Lung (tissue), 12 donors: Measurements from ENCODE around the gene NCAPH2. TPM values are rescaled to one million over a fixed set of nuclear protein-coding genes. Genes with fewer than 3 reads are reported as not detected.

Experiments used
- ATAC-seq: fragments of 200-7000 bp; cut with Tn5 transposase; one replicate; pipeline ENCODE4 v1.9.1; 2020; ENCODE audit warnings: moderate number of reproducible peaks; ENCODE audit not compliant: insufficient read depth, low FRiP score
- DNase-seq, 3 donors: peaks; one replicate each; pipeline ENCODE4 v3.0.0-alpha.2; 2013 to 2017
- H3K27ac ChIP-seq, 2 donors: one replicate each; pipeline ENCODE4 v1.5.1; 2013; ENCODE audit warnings: mild to moderate bottlenecking in 2 of 2, moderate library complexity in 2 of 2, control low read depth in 1 of 2, inconsistent platforms in 1 of 2, low read depth in 1 of 2, low read length in 1 of 2
- H3K27me3 ChIP-seq, 3 donors: one replicate each; pipeline ENCODE4 v1.5.1; 2013; ENCODE audit warnings: low read length in 2 of 3; ENCODE audit not compliant: control insufficient read depth in 3 of 3, insufficient read depth in 3 of 3
- H3K36me3 ChIP-seq, 4 donors: one replicate each; pipeline ENCODE4 v1.5.1; 2013; ENCODE audit warnings: low read length in 4 of 4, mild to moderate bottlenecking in 1 of 4, moderate library complexity in 1 of 4; ENCODE audit not compliant: control insufficient read depth in 4 of 4, insufficient read depth in 4 of 4
- H3K4me1 ChIP-seq, 5 donors: one replicate each; pipeline ENCODE4 v1.5.1; 2013; ENCODE audit warnings: low read length in 5 of 5, mild to moderate bottlenecking in 2 of 5, moderate library complexity in 1 of 5; ENCODE audit not compliant: control insufficient read depth in 5 of 5, insufficient read depth in 5 of 5
- H3K4me3 ChIP-seq: one replicate; pipeline ENCODE4 v1.5.1; 2013; ENCODE audit warnings: mild to moderate bottlenecking, control low read depth, moderate library complexity
- H3K9ac ChIP-seq, 2 donors: one replicate each; pipeline ENCODE4 v1.5.1; 2013; ENCODE audit warnings: low read length in 2 of 2, control low read depth in 1 of 2; ENCODE audit not compliant: insufficient read depth in 1 of 2
- H3K9me3 ChIP-seq, 4 donors: one replicate each; pipeline ENCODE4 v1.5.1; 2013; ENCODE audit warnings: low read length in 3 of 4, mild to moderate bottlenecking in 1 of 4, moderate library complexity in 1 of 4; ENCODE audit not compliant: control insufficient read depth in 4 of 4, insufficient read depth in 3 of 4
- CTCF ChIP-seq: IDR thresholded peaks from 2 replicates; pipeline ENCODE4 v1.5.1; 2012; ENCODE audit warnings: mild to moderate bottlenecking; ENCODE audit errors: control extremely low read depth, extremely low read depth
- WGBS, 2 donors: extraction: QIAGEN DNeasy Blood & Tissue Kit; methylation state at CpG; one replicate each; pipeline ENCODE4 v1.1.7; 2013; 5-methylcytosine and 5-hydroxymethylcytosine counted together
- polyA plus RNA-seq, 2 donors: library from polyadenylated mRNA; stranded (reverse); fragments of 200-250 nt; gene quantifications; one replicate each; pipeline ENCODE4 v1.2.1, GENCODE V29; 2013
- total RNA-seq, 2 donors: library from RNA; depleted of rRNA in 1 of 2; stranded (reverse); fragments of >200 nt in 1 of 2; gene quantifications; one replicate each; pipeline ENCODE4 v1.2.1, GENCODE V29; 2014 to 2021
- donor health status: control.
- donor health status: control.
- donor health status: Bipolar disorder and iron deficiency.
- donor health status: healthy.
- donor health status: DM: yes; HTN: yes; CAD: no.

The NCAPH2 gene
- total and polyA plus RNA-seq, 4 donors = 27.8 to 64.4 (median 43.2) TPM

DNA sequence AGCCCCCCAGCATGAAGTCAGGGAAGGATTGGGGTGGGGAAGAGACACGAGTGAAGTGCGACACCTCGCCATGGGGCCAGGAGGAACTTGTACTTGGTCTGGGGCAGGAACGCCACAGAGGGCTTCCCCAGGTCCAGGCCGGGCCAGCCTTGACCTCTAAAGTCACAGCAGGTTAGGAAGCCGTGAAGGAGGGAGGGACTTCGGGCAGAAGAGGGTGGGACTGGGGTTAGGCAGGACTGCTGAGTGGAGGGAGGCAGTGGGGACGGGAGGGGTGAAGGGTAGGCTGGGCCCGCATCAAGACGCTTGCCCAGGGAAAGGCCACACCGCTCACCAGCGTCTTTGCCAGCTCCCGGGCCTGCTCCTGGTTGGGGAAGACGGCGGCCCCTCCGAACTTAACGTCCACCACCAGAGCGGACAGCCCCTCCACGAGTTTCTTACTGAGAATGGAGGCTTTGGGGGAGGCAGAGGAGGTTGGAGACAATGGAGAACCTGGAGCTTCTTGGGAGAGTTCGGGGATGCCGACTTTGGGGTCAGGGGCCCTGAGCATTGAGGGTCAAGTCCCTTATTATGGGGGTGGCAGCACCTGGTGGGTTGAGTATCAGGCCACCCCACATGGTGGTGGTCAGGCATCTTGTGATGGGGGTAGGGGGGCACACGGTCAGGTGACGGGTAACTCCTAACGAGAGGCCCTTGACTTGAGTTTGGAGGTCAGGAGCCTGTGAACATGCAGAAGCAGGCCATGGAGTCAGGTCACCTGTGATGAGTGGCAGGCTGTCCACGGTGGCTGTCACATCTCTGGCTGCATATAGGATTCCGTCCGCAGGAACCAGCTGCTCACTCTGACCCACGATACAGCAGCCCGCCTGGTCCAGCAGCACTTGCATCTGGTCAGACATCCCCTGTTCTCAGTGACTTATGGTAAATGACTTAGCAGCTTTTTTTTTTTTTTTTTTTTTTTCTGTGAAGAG, 19.1 kb downstream of the NCAPH2 start:
- Histone ChIP-seq H3K36me3 (peaks cover 0 to 19% (median 11%) of the 10 kb centered on the region in 4 donors), H3K9ac (no peak overlapping the region), H3K27ac (peak overlapping the region; percentile 75 to 95), H3K27me3 (peaks cover 0 to 21% (median 7%) of the 10 kb centered on the region in 3 donors), H3K9me3 (no peaks in the 10 kb centered on the region), H3K4me3 (peak overlapping the region; percentile 55), H3K4me1 (peaks cover 0 to 40% (median 21%) of the 10 kb centered on the region in 5 donors)
- ATAC-seq (no peak), DNase-seq (peak in 1 of 3 donors; percentile 14)
- TF ChIP-seq CTCF = no peak
- WGBS, 2 donors = 36 to 39% methylated on average over 29 of the region's 29 CpGs

DNA sequence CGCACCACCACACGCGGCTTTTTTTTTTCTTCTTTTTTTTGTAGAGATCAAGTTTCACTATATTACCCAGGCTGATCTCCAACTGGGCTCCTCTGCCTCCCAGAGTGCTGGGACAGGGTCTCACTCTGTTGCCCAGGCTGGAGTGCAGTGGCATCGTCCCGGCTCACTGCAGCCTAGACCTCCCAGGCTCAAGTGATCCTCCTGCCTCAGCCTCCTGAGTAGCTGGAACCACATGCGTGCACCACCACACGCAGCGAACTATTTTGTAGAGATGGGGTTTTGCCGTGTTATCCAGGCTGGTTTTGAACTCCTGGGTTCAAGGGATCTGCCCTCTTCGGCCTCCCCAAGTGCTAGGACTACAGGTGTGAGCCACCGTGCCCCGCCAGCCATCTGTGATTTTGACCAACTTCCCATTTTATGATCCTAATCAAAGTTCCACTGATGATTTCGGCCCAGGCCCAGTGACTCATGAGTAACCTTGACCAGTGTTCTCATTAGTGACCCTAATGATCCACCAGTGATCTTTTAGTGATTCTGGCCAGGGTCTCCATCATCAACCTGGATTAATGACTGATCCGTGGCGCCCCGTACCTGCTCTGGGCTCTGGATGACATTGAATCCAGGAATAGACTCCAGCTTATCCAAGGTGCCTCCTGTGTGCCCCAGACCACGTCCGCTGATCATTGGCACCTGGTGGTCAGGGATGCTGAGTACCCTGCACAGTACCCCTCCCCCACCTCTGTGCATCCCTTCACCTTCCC, 20.1 kb downstream of the NCAPH2 start:
- H3K9ac ChIP-seq = no peak overlapping the region
- WGBS, 2 donors = 88 to 90% methylated on average over 18 of the region's 18 CpGs
- peaks cover 0 to 42% (median 22%) of the 10 kb centered on the region in 5 donors for H3K4me1 ChIP-seq
- no peak for TF ChIP-seq CTCF
- no peaks in the 10 kb centered on the region for H3K9me3 ChIP-seq
- peaks cover 0 to 26% (median 14%) of the 10 kb centered on the region in 3 donors for H3K27me3 ChIP-seq
- no peak for DNase-seq
- H3K36me3 ChIP-seq = peaks cover 0 to 10% (median 7%) of the 10 kb centered on the region in 4 donors
- H3K27ac ChIP-seq = peak overlapping the region in 1 of 2 donors; percentile 99
- ATAC-seq = no peak
- H3K4me3 ChIP-seq = no peak overlapping the region

GRCh38 chr22:50528682-50529415, 20.8 kb downstream of the NCAPH2 start:
- H3K27ac ChIP-seq = peak overlapping the region; percentile 95 to 99
- ATAC-seq (no peak), DNase-seq (no peak)
- no peak for TF ChIP-seq CTCF
- H3K9me3 ChIP-seq = no peaks in the 10 kb centered on the region
- H3K4me3 ChIP-seq = peak overlapping the region; percentile 64
- peaks cover 0 to 32% (median 21%) of the 10 kb centered on the region in 3 donors for H3K27me3 ChIP-seq
- H3K4me1 ChIP-seq = peaks cover 0 to 42% (median 22%) of the 10 kb centered on the region in 5 donors
- H3K36me3 ChIP-seq = peaks cover 0 to 3% (median 1%) of the 10 kb centered on the region in 4 donors
- no peak overlapping the region for H3K9ac ChIP-seq
- WGBS, 2 donors = 69 to 80% methylated on average over 15 of the region's 15 CpGs
